HG03039 (cell line): ENCODE results near the gene RNGTT.
"Not testable (repeated sequence)": the region's sequence is repeated elsewhere in the genome, so short reads cannot be mapped to it uniquely, and the experiment has no call there.

Source experiments
- ATAC-seq: cut with Tn5 transposase; IDR thresholded peaks from one replicate; pipeline ENCODE4 v1.9.1; 2021; ENCODE audit warnings: mild to moderate bottlenecking, moderate library complexity; ENCODE audit not compliant: unreplicated experiment

The RNGTT gene

DNA sequence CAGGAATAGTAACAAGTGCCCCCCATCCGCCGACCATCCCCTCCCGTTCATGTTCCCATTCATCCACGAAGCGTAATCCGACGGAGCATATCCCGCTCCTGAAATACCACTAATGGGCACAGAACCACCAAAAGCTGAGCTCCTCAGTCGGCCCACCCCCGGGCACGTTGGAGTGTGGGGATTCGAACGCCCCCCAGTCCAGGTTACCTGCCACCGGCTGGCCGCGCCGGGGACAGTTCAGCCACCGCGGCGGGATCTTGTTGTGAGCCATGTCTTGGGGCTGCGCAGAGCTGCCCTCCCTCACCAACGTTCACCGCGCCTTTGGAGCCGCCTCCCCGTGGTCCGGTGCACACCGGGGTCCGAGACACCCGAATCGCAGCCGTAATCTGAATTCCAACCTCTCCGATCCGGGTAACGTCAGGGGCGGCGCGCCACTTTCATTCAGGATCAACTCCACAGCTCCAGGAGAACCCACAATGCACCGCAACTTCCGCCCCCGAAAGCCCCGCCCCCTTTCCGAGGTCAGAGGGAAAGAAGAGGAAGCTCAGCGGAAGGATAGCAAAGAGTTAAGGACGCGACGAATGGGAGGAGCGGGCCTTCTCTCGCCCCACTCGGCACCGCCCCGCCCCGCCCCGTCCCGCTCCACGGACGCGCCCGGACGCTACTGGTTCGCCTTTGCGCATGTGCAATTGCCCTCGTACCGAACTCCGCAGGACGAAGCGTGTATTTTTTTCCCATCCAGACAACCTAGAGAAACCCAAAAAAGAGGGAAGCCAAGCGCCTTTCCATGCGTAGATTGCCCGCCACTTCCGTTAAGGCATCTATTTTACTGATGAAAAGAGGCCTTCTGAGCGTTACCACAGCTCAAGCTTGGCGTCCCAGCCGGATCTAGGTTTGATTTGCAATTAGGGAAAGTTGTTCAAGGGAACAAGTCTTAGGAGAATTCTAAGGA is at the start of gene RNGTT:
Gene RNGTT (minus strand): TSS at position 480 of the 952 bp plus-strand sequence. CDS start 209 bp downstream, at position 271.
- peak; percentile 98 for ATAC-seq

DNA sequence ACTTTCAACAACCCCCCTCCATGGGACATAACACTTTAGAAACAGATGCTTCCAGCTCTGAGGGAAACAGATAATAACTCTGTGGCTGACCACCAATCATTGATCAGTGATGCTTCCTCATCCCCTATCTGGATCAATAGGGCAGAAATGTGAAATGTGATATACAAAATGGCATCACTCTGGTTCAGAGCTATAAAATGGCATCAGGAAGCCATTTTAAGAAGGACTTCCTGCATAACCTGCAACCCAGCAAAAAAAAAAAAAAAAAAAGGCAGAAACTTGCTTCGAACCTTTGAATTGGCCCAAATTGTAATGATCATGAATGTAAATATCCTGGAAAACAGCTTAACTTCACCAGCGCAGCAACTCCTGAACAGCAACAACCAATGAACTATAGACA is 48.0 kb upstream of the RNGTT start:
- no peak for ATAC-seq

DNA sequence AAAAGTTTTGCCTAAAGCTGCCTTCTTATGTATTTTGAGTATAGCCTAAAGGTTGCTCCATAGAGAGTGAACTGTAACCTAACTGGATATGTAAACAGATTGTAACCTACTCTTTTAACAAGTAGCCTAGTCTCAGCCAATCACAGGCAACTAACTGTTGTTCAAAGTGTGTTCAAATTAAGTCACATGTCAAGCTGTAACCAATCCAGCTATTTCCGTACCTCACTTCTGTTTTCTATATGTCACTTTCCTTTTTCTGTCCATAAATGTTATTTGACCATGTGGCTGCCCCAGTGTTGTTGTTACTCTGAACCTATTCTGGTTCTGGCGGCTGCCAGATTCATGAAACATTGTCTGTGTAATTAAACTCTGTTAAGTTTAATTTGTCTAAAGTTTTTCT is 47.4 kb upstream of the RNGTT start:
- no peak for ATAC-seq

DNA sequence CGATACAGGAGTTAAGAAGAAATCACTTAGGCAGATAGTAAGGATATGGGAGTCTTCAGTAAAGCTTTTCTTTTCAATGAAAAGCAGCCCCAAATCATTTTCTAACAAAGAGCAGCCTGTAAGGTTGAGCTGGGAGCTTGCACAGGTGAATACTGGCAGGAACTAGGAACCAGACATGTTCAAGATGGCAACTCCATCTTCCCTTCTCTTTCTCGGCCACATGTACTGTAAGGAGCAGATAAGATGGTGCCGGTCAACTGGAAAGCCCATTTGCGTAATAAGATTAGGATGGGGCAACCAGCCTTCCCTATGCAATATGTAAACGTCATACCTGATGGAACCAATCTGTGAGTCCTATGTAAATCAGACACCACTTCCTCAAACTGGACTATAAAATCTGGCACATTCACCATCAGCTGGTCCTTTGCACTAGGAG is 46.2 kb upstream of the RNGTT start:
- ATAC-seq = no peak

DNA sequence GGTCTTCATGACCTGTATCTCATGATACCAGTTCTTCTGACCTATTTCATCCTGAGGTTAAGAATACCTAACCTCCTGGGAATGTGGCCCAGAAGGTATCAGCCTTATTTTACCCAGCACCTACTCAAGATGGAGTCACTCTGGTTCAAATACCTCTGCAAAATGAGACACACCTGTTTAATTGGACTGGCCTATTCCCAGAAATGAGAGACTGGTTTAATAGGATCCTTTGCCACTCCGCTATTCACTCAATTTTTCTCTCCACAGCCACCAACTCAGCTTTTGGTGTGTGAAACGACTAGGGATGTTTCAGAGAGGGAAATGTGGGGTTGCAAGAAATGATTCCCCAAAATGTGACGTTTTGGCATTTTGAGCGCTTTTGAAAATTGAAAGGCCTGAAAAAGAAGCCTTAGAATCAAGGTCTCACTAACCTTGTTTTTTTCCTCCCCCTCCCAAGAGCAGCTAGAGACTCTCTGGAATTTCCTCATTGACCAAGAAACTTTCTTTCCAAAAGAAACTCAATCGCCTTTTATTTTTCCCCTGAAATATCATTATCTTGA is 45.5 kb upstream of the RNGTT start:
- no peak for ATAC-seq

DNA sequence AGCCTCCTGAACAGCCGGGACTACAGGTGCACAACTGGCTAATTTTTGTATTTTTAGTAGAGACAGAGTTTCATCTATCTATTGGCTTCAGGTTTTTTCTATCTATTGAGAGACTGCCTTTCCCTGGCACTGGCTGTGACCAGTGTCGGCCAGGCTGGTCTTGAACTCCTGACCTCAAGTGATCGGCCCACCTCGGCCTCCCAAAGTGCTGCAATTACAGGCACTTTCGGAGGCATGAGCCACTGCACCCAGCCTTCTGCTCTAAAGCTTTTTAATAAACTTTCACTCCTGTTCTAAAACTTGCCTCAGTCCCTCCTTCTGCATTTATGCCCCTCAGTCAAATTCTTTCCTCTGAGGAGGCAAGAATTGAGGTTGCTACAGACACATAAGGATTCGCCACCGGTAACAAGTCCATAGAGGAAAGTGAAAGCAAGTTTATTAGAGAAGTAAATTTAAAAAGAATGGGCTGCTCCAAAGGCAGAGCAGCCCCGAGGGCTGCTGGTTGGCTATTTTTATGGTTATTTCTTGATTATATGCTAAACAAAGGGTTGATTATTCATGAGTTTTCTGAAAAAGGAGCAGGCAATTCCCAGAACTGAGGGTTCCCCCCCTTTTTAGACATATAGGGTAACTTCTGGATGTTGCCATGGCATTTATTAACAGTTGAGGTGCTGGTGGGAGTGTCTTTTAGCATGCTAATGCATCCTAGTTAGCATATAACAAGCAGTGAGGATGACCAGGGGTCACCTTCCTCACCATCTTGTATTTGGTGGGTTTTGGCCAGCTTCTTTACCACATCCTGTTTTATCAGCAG is 44.8 kb upstream of the RNGTT start:
- no peak for ATAC-seq

DNA sequence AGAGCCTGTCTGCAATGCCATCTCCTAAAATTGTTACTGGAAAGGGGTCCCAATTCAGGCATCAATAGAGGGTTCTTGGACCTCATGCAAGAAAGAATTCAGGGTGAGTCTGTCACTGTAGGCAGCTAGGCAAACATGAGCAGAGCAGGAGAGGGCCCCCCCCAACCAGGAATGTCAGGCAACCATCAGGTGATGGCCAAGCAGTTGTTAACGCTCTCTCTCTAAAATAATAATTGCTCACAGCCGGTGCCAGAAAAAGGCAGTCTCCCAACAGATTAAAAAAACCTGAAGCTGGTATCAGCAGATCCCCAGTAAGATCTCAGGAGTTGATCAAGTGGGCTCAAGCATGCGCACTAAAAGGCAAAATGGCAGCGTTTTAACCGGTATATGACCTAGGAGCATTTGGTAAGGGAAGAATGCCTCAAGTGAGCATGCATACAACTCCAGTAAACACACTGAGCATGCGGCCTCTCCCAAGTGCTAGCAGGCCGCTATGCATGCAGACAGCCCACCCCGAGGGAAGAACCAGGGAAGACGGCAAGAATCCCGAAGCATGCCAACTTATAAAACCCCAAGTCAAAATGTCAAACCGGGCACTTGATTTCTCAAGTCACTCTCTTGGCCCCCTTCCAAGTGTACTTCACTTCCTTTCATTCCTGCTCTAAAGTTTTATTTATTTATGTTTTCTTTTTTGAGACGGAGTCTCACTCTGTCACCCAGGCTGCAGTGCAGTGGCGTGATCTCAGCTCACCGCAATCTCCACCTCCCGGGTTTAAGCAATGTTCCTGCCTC is 44.0 kb upstream of the RNGTT start:
- ATAC-seq = no peak

DNA sequence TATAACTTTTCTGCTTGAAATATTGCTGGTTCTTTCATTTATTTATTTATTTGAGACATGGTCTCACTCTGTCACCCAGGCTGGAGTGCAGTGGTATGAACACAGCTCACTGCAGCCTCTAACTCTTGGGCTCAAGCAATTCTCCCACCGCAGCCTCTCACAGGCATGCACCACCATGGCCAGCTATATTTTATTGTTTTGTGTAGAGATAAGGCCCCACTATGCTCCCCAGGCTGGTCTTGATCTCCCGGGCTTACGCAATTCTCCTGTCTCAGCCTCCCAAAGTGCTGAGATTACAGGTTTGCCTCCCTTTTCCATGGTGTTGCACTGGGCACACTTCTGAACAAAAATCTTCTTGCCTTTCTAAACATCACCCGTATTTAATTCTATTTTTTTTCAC is 39.1 kb upstream of the RNGTT start:
- no peak for ATAC-seq

DNA sequence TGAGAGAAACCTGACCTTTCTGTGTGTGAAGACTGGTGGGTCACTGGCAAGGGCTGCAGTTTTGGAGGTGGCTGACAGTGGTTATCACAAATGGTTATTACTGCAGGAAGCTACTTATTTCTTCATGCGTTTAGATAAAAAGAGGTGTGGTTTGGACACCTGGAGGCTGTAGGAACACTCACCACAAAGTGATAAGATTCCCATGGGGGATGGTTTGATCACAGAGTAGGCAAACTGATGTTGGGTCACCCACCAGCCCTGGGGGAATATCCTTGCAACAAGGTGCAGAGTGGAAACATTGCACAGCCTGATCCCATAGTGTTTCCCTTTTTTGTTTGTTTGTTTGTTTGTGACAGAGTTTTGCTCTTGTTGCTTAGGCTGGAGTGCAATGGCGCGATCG is 33.9 kb upstream of the RNGTT start:
- ATAC-seq = no peak

DNA sequence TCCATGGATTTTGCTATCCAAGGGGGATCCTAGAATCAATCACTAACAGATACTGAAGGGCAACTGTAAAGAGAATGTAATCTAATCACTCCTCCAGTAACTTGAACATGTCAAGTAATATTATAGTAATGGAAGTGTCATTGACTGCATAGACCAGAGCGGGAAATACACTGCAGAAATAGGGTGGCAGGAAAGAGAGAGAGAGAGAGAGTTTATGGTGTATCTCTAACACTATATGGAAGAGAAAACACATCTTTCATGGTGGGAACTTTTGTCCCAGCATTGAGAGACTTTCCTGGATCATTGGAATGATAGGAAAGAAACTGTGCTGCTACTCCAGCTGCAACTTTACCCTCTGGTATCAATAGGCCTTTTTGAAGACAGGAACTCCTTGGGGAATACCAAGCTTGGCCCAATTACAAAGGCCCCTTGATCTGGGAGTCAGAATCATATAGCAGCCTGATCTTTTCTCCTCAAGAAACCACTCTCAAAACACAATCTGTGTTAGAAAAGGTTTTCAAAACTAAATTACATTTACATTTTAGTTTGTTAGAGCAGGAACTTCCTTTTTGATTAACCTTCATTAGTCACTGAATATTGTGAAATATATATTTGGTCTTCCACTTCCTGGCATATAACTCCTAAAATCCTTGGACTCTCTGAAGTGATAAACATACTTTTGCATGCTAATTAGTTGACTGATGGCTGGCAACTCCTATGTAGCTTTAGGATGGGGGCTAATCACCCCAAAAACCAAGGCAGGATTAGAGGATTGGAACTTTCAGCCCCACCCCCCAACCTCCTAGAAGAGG is 29.5 kb upstream of the RNGTT start:
- no peak for ATAC-seq

DNA sequence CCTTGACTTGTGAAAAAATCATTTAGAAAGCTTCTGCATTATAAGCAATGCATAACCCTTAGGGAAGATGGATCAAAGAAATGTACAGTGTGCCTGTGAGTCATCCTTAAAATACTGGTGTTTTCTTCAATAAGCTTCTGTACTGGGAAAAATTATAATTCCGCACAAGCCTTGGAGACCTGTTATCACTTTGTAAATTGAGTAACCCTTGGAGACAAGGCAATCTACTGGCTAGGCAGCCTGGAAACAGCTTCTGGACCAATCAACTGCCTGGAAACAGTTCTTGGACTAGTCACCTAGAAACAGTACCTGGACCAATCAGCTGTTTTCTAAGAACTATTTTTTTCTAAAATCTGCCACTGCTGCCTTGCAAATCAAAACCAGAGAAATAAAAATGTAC is 25.8 kb upstream of the RNGTT start:
- no peak for ATAC-seq

DNA sequence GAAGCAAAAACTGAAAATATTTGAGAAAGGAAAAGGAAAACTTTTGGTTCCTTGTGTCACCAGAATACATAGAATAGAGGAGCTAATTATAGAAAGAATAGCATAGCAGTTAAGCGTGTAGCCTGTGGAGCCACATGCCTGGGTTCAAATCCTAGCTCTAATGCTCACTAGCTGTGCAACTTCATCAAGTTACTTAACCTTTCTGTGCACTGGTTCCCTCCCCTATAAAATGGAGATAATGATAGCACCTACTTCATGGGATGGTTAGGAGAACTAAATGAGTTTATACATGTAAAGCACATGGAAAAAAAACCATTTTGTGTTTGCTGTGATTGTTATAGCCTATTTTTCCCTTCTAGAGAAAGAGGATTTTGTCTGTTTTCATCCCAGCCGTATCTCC is 24.5 kb upstream of the RNGTT start:
- ATAC-seq = no peak

DNA sequence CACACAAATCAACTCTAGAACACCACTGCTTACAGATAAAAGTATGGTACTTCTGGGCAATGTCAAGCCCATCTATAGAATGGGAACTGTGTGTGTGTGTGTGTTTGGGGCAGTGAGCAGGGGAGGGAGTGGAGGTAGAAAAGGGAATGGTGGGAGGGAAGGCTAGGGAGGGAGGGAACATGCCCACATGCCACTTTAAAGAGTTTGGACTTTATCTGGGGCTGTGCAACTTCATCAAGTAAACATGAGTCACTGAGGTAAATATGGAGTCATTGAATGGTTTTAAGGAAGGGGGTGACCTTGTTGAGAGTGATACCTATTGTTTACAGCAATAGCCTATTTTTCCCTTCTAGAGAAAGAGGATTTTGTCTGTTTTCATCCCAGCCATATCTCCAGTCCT is 22.5 kb upstream of the RNGTT start:
- ATAC-seq = no peak

DNA sequence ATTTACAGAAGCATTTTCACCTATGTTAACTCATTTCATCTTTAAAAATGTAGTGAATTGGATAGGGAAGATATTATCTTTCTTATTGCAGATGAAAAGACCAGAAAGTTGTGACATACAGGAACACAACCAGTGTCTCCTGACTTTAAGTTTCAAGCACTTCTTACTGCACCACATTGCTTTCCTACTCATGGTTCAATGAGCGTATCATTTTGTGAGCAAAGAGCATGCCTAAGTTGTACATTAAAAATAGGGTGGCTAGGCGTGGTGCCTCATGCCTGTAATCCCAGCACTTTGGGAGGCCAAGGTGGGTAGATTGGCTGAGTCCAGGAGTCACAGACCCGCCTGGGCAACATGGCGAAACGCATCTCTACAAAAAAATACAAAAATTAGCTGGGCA is 21.2 kb upstream of the RNGTT start:
- ATAC-seq = no peak

DNA sequence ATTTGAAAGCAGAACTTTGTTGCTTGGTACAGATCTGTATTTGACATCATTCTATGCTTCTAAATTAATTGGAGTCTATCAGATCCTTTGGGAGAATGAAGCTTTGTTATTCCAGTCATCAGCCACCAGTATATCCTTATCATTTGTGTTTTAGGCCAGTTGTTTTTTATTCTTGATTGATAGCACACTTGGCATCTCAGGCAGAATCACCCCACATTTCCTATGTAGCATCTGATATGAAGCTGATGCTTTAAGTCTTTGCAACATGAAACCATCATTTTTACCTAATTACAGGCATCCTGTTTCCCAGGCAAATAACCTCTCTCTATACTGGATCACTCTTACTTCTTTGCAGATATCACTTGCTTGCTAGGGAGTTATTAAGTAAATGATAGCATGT is 20.7 kb upstream of the RNGTT start:
- no peak for ATAC-seq

DNA sequence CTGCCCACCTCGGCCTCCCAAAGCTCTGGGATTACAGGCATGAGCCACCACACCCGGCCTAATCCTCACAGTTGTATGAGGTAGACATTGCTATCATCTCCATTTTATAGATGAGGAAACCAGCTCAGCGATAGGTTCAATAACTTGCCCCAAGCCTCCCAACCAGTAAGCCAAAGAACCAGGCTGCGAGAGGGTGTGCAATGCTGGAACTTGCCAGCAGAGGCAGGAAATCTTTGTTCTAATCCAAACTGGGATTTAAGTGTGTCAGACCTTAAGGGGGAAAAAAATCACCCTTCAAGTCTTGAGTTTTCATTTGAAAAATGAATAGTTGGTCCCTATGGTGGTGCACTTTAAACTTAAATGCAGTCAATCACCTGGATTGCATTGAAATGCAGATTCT is 20.1 kb upstream of the RNGTT start:
- no peak for ATAC-seq

DNA sequence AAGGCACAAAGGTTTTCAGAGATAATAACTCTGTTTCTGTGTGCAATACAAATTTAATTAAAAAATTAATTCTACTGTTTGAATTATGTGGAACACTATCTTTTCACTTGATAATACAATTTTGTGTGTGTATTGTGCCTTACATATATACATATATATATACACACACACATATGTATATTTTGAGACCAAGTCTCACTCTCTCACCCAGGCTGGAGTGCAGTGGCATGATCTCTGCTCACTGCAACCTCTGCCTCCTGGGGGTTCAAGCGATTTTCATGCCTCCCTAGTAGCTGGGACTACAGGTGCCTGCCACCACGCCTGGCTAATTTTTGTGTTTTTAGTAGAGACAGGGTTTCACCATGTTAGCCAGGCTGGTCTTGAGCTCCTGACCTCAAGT is 19.7 kb upstream of the RNGTT start:
- ATAC-seq = not testable (repeated sequence)

DNA sequence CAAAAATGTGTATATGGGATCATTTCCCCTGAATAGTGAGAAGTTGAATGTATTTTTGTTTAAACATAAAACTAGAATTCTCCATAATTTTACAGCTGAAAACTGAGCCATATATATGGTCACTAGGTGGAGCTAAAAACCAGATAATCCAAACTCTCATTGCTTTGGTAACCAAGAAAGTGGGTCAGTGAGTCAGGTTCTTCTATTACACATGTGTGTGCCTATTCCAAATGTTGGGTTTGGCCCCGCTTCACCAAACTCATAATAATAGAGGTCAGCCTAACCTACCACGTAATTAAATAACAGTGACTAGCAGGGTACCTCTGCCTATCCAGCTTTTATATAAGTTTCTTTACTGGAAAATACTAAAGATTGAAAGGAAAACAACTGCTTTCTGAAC is 19.3 kb upstream of the RNGTT start:
- ATAC-seq = no peak

DNA sequence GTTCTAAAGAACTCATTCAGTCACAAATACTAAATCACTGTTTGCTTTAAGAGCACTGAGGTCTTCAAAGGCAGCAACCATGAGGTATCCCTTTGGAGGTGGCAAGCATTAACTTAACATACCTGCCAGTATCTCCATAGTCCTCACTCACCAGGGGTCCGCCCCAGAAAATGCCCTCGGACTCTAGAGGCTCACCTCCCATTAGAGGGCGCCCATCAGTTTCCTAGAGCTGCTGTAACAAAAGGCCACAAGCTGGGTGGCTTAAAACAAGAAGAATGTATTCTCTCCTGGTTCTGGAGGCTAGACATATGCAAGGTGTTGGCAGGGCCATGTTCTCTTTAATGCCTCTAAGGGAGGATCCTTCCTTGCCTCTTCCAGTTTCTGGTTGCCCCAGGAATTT is 12.0 kb upstream of the RNGTT start:
- ATAC-seq = no peak
